ENCODE results near the gene NSMCE1.

NSMCE1 gene

DNA sequence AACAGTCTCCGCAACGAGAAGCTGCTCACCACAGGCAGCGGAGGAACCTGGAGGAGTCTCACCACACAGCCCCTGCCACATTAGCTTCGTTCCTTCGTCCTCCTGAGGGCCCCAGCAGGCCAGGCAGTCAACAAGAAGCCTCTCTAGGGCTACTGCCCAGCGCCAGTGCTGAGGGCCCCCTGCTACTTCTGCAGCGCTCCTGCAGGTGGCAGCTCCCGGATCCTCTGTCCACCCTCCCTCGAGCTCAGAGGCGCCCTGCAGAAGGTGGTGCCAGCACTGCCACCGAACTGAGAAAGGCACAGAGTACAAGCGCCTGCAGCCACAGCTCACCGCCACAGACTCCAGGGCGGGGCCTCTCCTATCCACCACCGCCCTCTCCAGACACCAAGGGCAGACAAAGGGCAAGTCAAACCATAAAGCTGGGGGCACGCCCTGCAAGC lies 38.0 kb downstream of the NSMCE1 start:
- DNase-seq (ENCODE audit: low read depth, low spot score): no peak

DNA sequence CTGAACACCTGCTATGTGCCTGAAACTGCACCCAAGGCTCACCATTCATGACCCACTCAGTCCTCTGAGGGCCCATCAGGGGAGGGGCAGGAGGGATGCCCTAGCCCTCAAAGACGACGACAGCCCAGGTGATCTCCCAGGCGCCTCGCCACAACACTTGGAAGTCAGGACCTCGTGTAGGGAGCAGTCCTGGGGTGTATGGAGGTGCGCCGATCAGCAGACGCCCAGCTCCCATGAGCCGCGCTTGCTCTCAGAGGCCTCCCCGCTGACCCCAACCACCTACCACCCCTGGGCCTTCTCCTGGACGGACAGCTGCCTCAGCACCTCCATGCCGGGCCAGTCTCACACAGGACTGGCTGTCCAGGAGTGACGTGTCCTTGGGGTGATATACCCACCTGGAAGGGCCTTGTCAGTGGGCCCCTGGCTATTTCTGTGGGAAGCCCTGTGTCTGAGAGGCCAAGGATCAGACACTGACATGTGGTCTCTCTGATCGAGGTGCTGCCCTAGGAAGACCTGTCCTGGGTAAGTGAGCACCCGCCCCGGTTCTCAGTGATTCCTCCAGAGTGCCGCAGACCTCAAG lies 38.6 kb downstream of the NSMCE1 start:
- no peak for DNase-seq (ENCODE audit: low read depth, low spot score)

DNA sequence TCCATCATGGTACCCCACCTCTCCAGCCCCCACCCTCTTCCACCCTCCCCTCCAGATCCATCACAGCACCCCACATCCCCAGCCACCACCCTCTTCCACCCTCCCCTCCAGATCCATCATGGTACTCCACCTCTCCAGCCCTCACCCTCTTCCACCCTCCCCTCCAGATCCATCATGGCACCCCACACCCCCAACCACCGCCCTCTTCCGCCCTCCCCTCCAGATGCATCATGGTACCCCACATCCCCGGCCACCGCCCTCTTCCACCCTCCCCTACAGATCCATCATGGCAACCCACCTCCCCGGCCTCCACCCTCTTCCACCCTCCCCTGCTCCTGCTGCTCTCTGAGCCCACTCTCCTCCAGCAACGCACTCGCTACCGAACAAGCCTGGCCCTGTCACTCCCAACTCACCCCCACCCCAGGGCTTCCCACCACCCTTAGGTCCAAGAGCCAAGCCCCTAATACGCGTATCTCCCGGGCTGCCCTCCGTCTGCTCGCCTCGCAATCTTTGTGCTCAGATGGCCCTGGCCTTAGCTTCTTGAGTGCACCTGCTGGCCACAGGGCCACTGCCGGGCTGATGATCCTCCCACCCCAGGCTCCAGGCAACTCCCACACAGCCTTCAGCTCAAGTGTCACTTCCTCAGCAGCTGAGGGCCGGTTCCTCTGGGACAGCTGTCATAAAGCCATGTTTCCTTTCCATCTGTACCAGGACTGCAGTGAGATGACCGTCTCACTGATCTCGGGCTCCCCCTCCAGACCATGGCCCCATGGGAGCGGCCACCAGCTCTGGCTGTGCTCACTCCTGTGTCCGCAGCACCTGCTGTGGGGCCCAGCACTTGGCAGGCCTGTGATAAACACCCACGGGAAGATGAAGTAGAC lies 39.7 kb downstream of the NSMCE1 start:
- DNase-seq (ENCODE audit: low read depth, low spot score): no peak

DNA sequence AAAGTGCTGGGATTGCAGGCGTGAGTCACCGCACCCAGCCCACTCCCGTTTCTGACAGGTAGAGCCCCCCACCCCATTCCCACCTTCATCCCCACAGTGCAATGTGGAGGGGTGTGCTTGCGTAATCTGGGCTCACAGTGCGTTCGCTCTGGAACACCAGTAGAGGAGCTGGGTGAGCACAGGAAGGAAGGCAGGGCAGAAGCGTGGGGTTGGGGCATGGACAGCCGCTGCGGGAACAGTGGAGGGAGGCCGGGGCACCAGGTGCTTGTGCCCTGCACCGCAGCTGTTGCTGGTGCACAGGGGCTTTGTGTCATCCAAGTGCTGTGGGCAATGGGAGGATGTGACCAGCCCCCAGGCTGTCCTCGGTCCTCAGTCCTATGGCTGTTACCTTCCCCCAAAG lies 40.5 kb downstream of the NSMCE1 start:
- DNase-seq (ENCODE audit: low read depth, low spot score): no peak

DNA sequence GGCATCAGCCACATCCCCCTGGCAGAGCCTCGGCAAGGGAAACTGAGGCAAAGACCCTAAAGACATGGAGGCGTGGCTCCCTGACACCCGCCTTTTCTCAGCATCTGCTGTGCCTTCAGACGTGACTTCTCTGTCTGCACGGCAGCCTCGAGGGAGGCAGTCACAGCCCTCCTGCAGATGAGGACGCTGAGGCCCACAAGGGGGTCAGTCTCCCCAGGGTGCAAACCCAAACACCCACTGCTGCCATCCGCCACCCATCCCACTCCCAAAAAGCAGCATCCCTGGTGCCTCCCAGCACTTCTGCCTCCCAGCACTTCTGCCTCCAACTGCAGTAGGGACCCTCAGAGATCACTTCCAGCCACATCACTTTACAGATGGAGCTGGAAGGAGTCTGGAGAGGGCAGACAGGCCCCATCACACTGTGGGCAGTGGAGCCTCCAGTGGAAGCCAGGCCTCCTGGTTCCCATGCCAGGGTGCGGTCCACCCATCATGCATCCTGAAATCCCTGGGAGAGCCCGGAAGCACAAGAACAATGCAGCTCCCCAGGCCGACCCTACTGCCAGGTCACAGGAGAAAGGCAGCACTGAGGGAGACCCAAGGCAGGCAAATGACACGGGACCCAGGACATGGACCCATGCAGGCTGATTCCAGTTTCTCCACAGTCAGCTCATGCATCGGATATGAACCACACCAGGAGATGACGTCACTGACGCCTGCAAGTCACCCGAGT lies 41.4 kb downstream of the NSMCE1 start:
- no peak for DNase-seq (ENCODE audit: low read depth, low spot score)

DNA sequence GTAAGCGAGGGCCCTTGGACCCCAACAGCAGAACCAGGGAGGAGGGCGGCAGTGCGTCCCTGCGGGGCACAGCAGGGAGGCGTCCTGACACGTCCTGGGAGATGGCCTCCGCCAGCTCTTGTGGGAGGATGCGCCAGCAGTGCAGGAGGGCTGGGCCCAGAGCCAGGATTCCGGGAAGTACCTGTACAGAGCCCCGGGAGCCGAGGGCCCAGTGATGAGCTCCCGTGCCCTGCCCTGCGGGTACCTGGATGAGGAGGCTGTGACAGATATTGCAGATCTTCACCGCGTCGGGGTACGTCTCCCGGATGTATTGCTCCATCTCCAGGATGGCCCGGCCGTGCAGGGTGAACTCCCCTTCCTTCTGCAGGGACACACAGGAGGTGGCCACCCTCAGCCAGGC lies 42.1 kb downstream of the NSMCE1 start:
- DNase-seq (ENCODE audit: low read depth, low spot score): no peak

DNA sequence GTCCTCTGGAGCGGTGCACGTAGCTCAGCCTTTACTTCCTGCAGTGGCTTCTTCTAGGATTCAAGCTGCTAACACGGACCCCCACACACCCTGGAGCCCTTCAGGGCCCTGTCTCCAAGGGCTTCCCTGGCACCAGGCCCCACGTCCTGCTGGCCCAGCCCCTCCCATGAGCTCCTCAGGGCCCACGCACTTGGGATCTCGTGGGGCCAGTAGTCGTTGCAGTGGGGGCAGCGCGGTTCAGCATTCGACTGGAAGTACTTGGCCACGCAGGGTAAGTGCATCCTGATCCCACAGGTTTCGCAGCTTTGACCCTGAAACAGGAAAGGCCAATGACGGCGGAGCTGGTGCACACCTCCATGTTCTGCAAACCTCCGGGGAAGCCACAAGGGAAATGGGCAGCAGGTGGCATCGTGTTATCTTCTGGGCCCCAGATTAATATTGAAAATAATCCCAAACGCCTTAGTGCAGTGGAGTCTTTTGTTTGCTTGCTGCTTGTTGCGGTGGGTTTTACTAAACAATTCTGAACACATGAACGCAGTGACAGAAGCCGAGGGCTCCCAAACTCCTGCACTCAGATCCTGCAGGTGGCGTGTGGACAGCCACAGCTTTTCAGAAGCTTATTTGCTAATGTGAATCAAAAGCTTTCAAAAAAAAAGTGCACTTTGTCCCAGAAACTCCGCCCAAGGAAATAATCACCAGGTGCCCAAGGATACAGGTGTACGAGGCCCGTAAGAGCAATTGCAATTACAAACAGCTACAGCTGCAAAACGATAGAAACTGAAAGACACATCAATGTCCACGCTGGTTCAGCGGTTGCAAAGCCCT lies 42.8 kb downstream of the NSMCE1 start:
- no peak for DNase-seq (ENCODE audit: low read depth, low spot score)

DNA sequence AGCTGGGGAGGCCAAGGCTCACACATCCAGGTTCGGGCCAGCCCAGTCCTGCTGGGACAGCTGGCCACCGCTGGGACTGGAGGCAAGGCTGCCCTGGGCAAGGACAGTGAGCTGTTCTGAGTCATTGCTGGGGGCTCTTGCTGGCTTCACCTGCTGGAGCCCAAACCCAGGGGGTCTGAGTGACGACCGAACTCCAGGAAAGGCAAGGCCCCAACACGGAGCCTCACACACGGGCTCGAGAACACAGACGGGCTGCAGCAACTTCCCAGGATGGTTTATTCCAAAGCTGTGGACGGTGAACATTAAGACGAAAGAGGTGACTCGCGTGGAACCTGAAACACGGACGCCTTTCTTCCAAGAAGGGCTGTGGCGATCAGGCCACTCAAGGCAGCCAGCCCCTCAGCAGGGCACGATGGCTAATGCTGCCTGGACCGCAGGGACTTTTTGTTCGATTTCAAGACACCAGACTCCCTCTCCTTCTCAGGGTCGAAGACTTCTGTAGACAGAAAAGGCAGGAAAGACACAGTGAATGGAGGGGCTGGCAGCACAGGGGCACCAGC lies 43.8 kb downstream of the NSMCE1 start:
- no peak for DNase-seq (ENCODE audit: low read depth, low spot score)

DNA sequence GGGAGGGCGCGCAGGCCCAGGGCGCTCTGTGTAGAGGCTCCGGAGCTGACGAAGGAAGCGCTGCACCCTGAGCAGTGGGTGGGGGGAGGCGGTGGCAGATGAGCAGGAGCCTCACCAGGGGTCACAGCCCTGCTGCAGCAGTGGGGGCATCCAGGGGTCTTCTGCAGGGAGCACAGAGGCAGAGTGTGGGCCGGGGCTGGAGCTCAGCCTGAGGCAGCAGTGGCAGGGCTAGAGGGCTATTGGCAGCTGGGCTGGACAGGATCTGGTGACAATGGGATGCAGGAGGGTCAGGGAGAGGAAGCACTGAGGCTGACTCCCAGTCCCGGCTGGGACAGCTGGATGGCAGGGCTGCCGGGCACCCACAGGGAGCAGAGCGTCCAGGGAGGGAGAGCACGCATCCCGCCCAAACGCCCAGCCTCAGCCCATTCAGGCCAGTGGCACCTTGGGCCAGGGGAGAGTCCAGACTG lies 44.3 kb downstream of the NSMCE1 start:
- no peak for DNase-seq (ENCODE audit: low read depth, low spot score)

DNA sequence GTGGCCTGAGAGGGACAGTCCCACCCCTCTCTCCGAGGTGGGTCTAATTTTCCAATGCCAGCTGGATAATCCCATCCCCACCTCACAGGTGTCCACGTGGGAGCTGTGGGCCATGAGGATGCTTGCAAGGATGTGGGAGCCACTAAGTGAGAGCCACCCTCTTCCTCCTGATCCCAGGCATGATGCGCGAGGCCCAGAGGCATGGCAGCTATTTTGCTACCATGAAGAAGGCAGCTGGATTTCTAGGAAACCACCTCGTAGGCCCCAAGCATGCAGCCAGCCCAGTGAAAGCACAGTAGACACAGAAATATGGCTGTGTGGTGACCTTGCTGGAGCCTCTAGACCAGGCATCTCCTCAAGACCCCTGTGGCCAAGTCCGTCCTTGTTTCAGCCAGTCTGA lies 44.9 kb downstream of the NSMCE1 start:
- DNase-seq (ENCODE audit: low read depth, low spot score): no peak

DNA sequence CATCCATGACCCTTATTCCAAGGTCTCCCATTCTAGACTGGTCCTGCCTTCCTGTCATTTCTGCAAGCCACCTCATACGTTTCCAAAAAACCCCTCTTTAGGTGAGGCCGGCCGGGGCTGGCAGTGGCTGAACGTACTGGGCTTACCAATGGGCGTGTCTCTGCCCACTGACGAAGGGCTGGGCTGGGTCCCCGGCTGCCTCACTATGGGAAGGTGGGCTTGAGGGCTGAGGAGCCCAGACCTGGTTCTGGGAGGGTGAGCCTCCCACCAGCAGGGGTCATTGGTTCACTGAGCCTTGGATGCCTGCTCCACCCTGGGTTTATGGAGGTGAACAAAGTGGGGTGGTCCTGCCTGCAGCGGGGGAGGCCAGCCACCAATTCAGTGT lies 45.4 kb downstream of the NSMCE1 start:
- no peak for DNase-seq (ENCODE audit: low read depth, low spot score)

DNA sequence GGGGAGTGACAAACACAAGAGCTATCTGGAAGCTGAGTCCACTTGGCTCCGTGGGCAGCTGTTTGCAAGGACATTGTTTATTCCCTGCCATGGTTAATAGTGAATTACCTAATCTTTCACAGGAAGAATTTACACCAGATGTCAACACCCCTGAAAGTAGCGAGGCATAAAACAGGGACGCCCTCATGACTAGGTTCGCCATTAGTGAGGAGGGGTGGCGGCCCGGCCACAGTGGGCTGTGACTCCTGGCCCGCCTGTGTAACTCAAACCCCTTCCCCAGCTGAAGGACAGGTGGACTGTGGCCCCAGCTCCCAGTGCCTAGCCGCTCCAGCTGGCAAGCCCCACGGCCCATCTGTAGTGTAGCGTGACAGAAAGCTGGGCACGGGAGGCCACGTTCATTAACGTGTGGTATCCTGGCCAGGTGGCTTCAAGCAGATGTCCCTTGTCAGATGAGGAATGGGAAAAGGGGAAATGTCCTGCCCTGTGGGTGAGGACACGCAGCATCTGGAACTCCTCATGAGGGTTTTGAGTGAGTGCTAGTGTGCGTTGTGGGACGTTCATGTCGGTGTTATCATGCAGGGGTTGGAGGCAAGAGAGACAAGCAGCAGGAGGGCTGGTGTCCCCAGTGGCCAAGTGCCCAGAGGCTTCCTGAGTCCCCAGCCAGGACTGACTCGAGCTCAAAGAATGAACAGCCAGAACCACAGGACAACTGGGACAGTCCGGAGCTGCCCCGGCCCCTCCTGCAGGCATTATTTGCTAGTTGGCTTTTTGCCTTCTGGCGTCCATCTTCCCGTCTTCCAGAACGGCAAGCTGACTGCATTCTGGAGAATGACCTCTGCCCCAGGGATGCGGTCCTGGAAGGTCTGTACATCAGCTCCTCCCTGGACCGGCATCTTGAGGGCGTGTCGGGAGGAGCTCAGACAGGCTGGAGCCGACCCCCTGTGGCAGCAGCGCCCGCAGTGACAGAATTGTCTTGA lies 46.0 kb downstream of the NSMCE1 start:
- DNase-seq (ENCODE audit: low read depth, low spot score): no peak

DNA sequence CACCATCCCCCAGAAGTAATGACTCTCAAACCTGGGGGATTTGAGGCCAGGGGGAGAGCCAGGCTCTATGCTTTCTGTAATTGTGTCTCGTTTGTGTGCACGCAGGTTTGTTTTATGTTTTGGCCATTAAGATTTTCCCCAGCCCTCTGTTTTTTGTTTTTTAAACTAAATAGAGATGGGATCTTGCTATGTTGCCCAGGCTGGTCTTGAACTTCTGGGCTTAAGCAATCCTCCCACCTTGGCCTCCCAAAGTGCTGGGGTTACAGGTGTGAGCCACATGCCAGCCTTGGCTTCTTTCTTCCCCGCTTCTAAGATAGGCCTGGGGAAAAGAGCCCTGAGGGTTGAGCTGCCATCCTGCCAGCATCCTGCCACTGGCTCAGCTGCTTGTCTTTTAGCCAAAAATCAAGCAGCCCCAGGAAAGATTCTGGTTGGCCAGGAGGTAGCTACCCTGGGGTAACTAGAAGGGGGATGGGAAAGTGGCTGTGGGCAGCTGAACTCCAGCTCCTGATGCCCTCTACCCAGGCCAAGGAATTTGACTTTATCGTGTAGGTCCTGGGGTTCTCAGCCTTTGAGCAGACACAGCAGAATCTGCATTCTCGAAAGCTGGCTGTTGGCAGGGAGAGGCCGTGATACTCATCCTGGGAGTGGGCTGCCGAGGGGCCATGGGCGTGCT lies 46.9 kb downstream of the NSMCE1 start:
- no peak for DNase-seq (ENCODE audit: low read depth, low spot score)

DNA sequence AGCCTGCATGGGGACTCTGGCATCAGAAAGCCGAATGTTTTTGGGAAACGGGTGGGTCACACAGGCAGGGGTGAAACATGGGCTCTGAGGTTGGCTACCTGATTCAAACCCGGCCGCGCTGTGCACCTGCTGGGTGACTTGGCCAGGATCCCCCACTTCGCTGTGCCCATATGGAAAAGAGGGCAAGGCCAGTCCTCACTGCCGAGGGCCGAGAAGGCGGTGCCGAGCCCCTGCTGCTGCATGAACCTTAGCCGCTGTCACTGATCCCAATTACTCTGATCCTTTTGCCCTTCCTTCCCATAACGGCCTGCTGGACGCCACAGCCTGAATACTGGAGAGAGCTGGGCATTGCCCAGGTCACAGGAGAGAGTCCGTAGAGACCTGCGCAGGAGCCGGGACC lies 47.6 kb downstream of the NSMCE1 start:
- no peak for DNase-seq (ENCODE audit: low read depth, low spot score)

DNA sequence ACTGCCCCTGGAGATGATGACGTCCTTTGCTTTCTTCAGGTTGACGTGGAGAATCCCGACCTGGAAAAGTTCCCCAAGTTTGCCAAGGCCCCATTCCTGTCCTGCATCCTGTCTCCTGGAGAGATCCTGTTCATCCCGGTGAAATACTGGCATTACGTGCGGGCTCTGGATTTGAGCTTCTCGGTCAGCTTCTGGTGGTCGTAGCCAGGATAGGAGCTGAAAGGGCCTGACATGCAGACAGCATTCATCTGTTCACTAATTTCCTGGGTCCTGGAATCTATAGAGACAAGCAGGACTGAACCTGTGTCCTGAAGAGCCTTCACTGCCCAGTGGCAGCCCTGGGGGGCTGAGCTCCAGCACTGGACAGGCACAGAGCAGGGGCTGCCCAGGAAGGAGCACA lies 48.0 kb downstream of the NSMCE1 start:
- no peak for DNase-seq (ENCODE audit: low read depth, low spot score)

DNA sequence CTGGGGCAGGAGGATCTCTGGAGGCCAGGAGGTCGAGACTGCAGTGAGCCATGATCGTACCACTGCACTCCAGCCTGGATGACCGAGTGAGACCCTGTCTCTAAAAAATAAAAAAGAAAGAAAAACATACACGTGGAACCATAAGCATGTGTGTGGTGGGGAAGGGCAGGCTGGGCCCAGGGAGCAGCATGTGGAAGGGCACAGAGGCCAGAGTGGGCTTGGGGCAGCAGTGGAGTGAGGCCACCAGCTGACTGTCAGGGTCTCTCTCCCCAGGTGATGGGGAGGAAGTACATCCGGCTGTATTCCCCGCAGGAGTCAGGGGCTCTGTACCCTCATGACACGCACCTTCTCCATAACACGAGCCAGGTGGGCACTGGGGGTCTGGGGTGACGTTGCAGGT lies 48.5 kb downstream of the NSMCE1 start:
- DNase-seq (ENCODE audit: low read depth, low spot score): no peak

DNA sequence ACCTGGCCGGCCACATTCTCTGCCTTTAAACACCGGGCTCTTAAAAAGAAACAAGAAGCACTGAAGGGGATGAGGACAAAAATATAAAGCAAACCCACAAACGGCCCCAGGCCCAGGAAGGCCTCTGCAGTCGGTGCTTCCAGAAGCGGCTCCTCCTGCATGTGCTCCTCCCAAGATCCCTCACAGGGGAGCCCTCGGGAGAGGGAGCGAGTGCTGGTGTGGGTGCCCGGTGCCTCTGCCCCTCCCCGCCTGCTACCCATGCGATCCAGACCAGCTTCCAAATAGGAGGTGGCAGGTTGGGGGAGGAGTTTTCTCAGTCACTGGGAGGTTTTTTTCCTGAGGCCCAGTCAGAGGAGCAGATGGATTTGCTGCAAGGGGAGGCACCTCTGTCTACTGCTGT lies 49.4 kb downstream of the NSMCE1 start:
- no peak for DNase-seq (ENCODE audit: low read depth, low spot score)

DNA sequence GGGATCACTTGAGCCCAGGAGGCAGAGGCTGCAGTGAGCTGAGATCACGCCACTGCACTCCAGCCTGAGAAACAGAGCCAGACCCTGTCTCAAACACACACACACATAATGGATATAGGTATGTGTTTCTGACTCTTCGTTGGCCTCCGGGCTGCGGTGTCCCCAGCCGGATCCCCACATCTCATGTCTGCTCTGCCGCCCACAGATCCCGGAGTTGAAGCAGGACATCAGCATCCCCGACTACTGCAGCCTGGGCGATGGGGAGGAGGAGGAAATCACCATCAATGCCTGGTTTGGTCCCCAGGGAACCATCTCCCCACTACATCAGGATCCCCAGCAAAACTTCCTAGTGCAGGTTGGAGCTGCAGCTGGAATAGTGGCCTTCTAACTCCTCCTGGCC lies 49.8 kb downstream of the NSMCE1 start:
- no peak for DNase-seq (ENCODE audit: low read depth, low spot score)

DNA sequence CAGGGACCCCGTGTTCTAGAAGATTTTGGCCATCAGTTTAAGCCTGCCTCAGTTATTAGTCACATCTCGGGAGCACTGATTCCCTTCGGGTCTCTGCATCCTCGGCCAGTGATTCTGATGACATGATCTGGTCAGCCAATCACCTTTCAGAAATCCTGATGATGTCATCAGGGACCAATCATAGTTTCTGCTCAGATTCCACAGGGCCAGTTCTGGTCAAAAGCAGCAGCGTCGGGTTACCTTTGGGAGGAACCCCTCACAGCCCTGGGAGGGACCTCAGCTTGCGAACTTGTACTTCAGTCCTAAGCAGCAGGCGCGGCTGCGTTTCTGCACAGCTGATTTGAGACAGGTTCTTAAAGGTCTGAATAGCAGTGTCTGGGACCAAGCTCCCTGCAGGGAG lies 51.3 kb downstream of the NSMCE1 start:
- no peak for DNase-seq (ENCODE audit: low read depth, low spot score)

Data from smooth muscle cell of the brain vasculature (primary cell).